ENCODE data around the gene DPP4.

DPP4 gene

GRCh38 chr2:161998857-161999256 lies 75.2 kb downstream of the DPP4 start:
- H3K36me3 ChIP-seq (ENCODE audit: insufficient read depth, low read length), result no peaks in the 10 kb centered on the region
- no peak overlapping the region for H3K4me3 ChIP-seq (ENCODE audit: low read length)
- H3K27ac ChIP-seq (ENCODE audit: low read depth, low read length), result no peak overlapping the region
- H3K9ac ChIP-seq (ENCODE audit: low read depth, low read length), result no peak overlapping the region
- H3K27me3 ChIP-seq (ENCODE audit: insufficient read depth, low read length), result no peaks in the 10 kb centered on the region
- no peaks in the 10 kb centered on the region for H3K9me3 ChIP-seq (ENCODE audit: insufficient read depth, low read depth, low read length)
- WGBS, result 91% methylated on average over 1 of the region's 1 CpG
- peaks cover 39% of the 10 kb centered on the region for H3K4me1 ChIP-seq (ENCODE audit: insufficient read depth, low read length)

GRCh38 chr2:161997916-161998471 lies 76.0 kb downstream of the DPP4 start:
- H3K27me3 ChIP-seq (ENCODE audit: insufficient read depth, low read length), result no peaks in the 10 kb centered on the region
- no peak overlapping the region for H3K4me3 ChIP-seq (ENCODE audit: low read length)
- no peak overlapping the region for H3K27ac ChIP-seq (ENCODE audit: low read depth, low read length)
- peaks cover 34% of the 10 kb centered on the region for H3K4me1 ChIP-seq (ENCODE audit: insufficient read depth, low read length)
- no peaks in the 10 kb centered on the region for H3K9me3 ChIP-seq (ENCODE audit: insufficient read depth, low read depth, low read length)
- WGBS, result 83% methylated on average over 9 of the region's 9 CpGs
- no peaks in the 10 kb centered on the region for H3K36me3 ChIP-seq (ENCODE audit: insufficient read depth, low read length)
- H3K9ac ChIP-seq (ENCODE audit: low read depth, low read length), result no peak overlapping the region

- Histone ChIP-seq H3K9ac (ENCODE audit: low read depth, low read length) (no peak overlapping the region), H3K9me3 (ENCODE audit: insufficient read depth, low read depth, low read length) (no peaks in the 10 kb centered on the region), H3K27ac (ENCODE audit: low read depth, low read length) (no peak overlapping the region), H3K36me3 (ENCODE audit: insufficient read depth, low read length) (no peaks in the 10 kb centered on the region), H3K4me1 (ENCODE audit: insufficient read depth, low read length) (peaks cover 18% of the 10 kb centered on the region), H3K27me3 (ENCODE audit: insufficient read depth, low read length) (no peaks in the 10 kb centered on the region), H3K4me3 (ENCODE audit: low read length) (no peak overlapping the region)
Measured at GRCh38 chr2:161995553-161996016, 78.4 kb downstream of the DPP4 start.

- H3K4me1 ChIP-seq (ENCODE audit: insufficient read depth, low read length), result peaks cover 18% of the 10 kb centered on the region
- no peaks in the 10 kb centered on the region for H3K36me3 ChIP-seq (ENCODE audit: insufficient read depth, low read length)
- H3K4me3 ChIP-seq (ENCODE audit: low read length), result no peak overlapping the region
- H3K27ac ChIP-seq (ENCODE audit: low read depth, low read length), result no peak overlapping the region
- no peaks in the 10 kb centered on the region for H3K9me3 ChIP-seq (ENCODE audit: insufficient read depth, low read depth, low read length)
- WGBS, result 89% methylated on average over 5 of the region's 5 CpGs
- no peaks in the 10 kb centered on the region for H3K27me3 ChIP-seq (ENCODE audit: insufficient read depth, low read length)
- no peak overlapping the region for H3K9ac ChIP-seq (ENCODE audit: low read depth, low read length)
Measured at GRCh38 chr2:161994761-161995520, 79.1 kb downstream of the DPP4 start.

- no peaks in the 10 kb centered on the region for H3K27me3 ChIP-seq (ENCODE audit: insufficient read depth, low read length)
- no peaks in the 10 kb centered on the region for H3K9me3 ChIP-seq (ENCODE audit: insufficient read depth, low read depth, low read length)
- H3K9ac ChIP-seq (ENCODE audit: low read depth, low read length), result no peak overlapping the region
- no peaks in the 10 kb centered on the region for H3K36me3 ChIP-seq (ENCODE audit: insufficient read depth, low read length)
- H3K27ac ChIP-seq (ENCODE audit: low read depth, low read length), result no peak overlapping the region
- WGBS, result 89% methylated on average over 3 of the region's 3 CpGs
- no peak overlapping the region for H3K4me3 ChIP-seq (ENCODE audit: low read length)
- H3K4me1 ChIP-seq (ENCODE audit: insufficient read depth, low read length), result peaks cover 4% of the 10 kb centered on the region; the same call in 1 of the 2 replicates
Measured at GRCh38 chr2:161992531-161992930, 81.5 kb downstream of the DPP4 start.

- Histone ChIP-seq H3K4me1 (ENCODE audit: insufficient read depth, low read length) (peaks cover 4% of the 10 kb centered on the region; the same call in 1 of the 2 replicates), H3K36me3 (ENCODE audit: insufficient read depth, low read length) (no peaks in the 10 kb centered on the region), H3K27ac (ENCODE audit: low read depth, low read length) (no peak overlapping the region), H3K9ac (ENCODE audit: low read depth, low read length) (no peak overlapping the region), H3K27me3 (ENCODE audit: insufficient read depth, low read length) (no peaks in the 10 kb centered on the region), H3K9me3 (ENCODE audit: insufficient read depth, low read depth, low read length) (no peaks in the 10 kb centered on the region), H3K4me3 (ENCODE audit: low read length) (no peak overlapping the region)
- WGBS, result 100% methylated on average over 1 of the region's 1 CpG
Measured at GRCh38 chr2:161991991-161992390, 82.0 kb downstream of the DPP4 start.

GRCh38 chr2:161990741-161991140 lies 83.3 kb downstream of the DPP4 start:
- Histone ChIP-seq H3K36me3 (ENCODE audit: insufficient read depth, low read length) (no peaks in the 10 kb centered on the region), H3K27ac (ENCODE audit: low read depth, low read length) (no peak overlapping the region), H3K4me1 (ENCODE audit: insufficient read depth, low read length) (peaks cover 4% of the 10 kb centered on the region; the same call in 1 of the 2 replicates), H3K9ac (ENCODE audit: low read depth, low read length) (no peak overlapping the region), H3K9me3 (ENCODE audit: insufficient read depth, low read depth, low read length) (no peaks in the 10 kb centered on the region), H3K4me3 (ENCODE audit: low read length) (no peak overlapping the region), H3K27me3 (ENCODE audit: insufficient read depth, low read length) (no peaks in the 10 kb centered on the region)
- WGBS, result 100% methylated on average over 1 of the region's 1 CpG

- H3K4me1 ChIP-seq (ENCODE audit: insufficient read depth, low read length), result peaks cover 4% of the 10 kb centered on the region; the same call in 1 of the 2 replicates
Measured at GRCh38 chr2:161990036-161990435, 84.0 kb downstream of the DPP4 start.

GRCh38 chr2:161988589-161988988 lies 85.4 kb downstream of the DPP4 start:
- WGBS, result no CpG with 5 or more reads among the region's 1 CpG
- no peak overlapping the region for H3K4me3 ChIP-seq (ENCODE audit: low read length)
- no peak overlapping the region for H3K9ac ChIP-seq (ENCODE audit: low read depth, low read length)
- H3K27me3 ChIP-seq (ENCODE audit: insufficient read depth, low read length), result no peaks in the 10 kb centered on the region
- H3K9me3 ChIP-seq (ENCODE audit: insufficient read depth, low read depth, low read length), result no peaks in the 10 kb centered on the region
- H3K36me3 ChIP-seq (ENCODE audit: insufficient read depth, low read length), result no peaks in the 10 kb centered on the region
- no peak overlapping the region for H3K27ac ChIP-seq (ENCODE audit: low read depth, low read length)
- H3K4me1 ChIP-seq (ENCODE audit: insufficient read depth, low read length), result peaks cover 4% of the 10 kb centered on the region; the same call in 1 of the 2 replicates

More at GRCh38 chr2:161990036-161990435, 84.0 kb downstream of the DPP4 start:
- no peak overlapping the region for H3K4me3 ChIP-seq (ENCODE audit: low read length)
- no peaks in the 10 kb centered on the region for H3K9me3 ChIP-seq (ENCODE audit: insufficient read depth, low read depth, low read length)
- no peak overlapping the region for H3K27ac ChIP-seq (ENCODE audit: low read depth, low read length)
- H3K9ac ChIP-seq (ENCODE audit: low read depth, low read length), result no peak overlapping the region
- 92% methylated on average over 2 of the region's 2 CpGs for WGBS
- H3K36me3 ChIP-seq (ENCODE audit: insufficient read depth, low read length), result no peaks in the 10 kb centered on the region
- no peaks in the 10 kb centered on the region for H3K27me3 ChIP-seq (ENCODE audit: insufficient read depth, low read length)

GRCh38 chr2:161987311-161987710 lies 86.7 kb downstream of the DPP4 start:
- 0 out of 2 replicates have a peak, but pooled peaks cover under 1% of the 10 kb centered on the region for H3K4me1 ChIP-seq (ENCODE audit: insufficient read depth, low read length)
- H3K27me3 ChIP-seq (ENCODE audit: insufficient read depth, low read length), result no peaks in the 10 kb centered on the region
- no peaks in the 10 kb centered on the region for H3K9me3 ChIP-seq (ENCODE audit: insufficient read depth, low read depth, low read length)
- no peak overlapping the region for H3K9ac ChIP-seq (ENCODE audit: low read depth, low read length)
- no peak overlapping the region for H3K27ac ChIP-seq (ENCODE audit: low read depth, low read length)
- no peaks in the 10 kb centered on the region for H3K36me3 ChIP-seq (ENCODE audit: insufficient read depth, low read length)
- H3K4me3 ChIP-seq (ENCODE audit: low read length), result no peak overlapping the region
- WGBS, result no CpG with 5 or more reads among the region's 2 CpGs

- H3K27me3 ChIP-seq (ENCODE audit: insufficient read depth, low read length), result no peaks in the 10 kb centered on the region
- 100% methylated on average over 1 of the region's 1 CpG for WGBS
- no peak overlapping the region for H3K4me3 ChIP-seq (ENCODE audit: low read length)
- H3K36me3 ChIP-seq (ENCODE audit: insufficient read depth, low read length), result no peaks in the 10 kb centered on the region
- H3K4me1 ChIP-seq (ENCODE audit: insufficient read depth, low read length), result no peaks in the 10 kb centered on the region
- H3K9ac ChIP-seq (ENCODE audit: low read depth, low read length), result no peak overlapping the region
- no peaks in the 10 kb centered on the region for H3K9me3 ChIP-seq (ENCODE audit: insufficient read depth, low read depth, low read length)
- H3K27ac ChIP-seq (ENCODE audit: low read depth, low read length), result no peak overlapping the region
Measured at GRCh38 chr2:161983866-161984265, 90.1 kb downstream of the DPP4 start.

Data from HUES64 (cell line).